Activated naive CD4-positive, alpha-beta T cell treated with anti-CD3 and anti-CD28 coated beads, Interleukin-2, amount 50 U/mL, for 24 hours (primary cell): ENCODE measurements around the gene BNIP3.

Source experiments
- H3K27ac Mint-ChIP-seq: one replicate; pipeline ENCODE4 v1.8.0; 2021; ENCODE audit warnings: mild to moderate bottlenecking, mixed read lengths
- H3K27me3 Mint-ChIP-seq: one replicate; pipeline ENCODE4 v1.8.0; 2021; ENCODE audit warnings: mixed read lengths
- H3K36me3 Mint-ChIP-seq: one replicate; pipeline ENCODE4 v1.8.0; 2021; ENCODE audit warnings: mixed read lengths
- H3K4me1 Mint-ChIP-seq: one replicate; pipeline ENCODE4 v1.8.0; 2021; ENCODE audit warnings: mixed read lengths
- H3K4me3 Mint-ChIP-seq: one replicate; pipeline ENCODE4 v1.8.0; 2021; ENCODE audit warnings: mild to moderate bottlenecking, mixed read lengths
- H3K9me3 Mint-ChIP-seq: one replicate; pipeline ENCODE4 v1.8.0; 2021; ENCODE audit warnings: mixed read lengths

BNIP3 gene

DNA sequence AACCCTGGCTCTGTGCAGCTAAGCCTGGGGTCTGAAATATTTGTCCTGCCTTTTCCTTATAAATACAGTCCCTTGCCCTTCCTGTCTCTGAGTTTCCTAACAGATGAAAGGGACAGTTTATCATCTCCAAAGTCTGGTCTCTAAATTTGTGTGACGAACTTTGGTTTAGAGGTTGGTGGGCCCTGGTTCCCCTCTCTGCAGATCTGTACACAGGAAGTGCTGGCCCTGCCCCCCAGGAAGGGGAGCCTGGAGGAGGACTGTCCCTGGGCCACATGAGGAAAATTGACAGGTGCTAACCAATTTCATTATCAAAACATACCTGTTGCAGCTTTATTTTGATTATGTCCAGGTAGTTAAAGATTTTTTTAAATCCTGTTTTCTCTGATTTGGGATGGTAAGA lies 46.5 kb downstream of the BNIP3 start:
- Mint-ChIP-seq H3K27me3 (no peaks in the 10 kb centered on the region), H3K27ac (peak overlapping the region; percentile 41), H3K4me1 (peaks cover 48% of the 10 kb centered on the region), H3K36me3 (peaks cover 7% of the 10 kb centered on the region), H3K9me3 (no peaks in the 10 kb centered on the region), H3K4me3 (no peak overlapping the region)

DNA sequence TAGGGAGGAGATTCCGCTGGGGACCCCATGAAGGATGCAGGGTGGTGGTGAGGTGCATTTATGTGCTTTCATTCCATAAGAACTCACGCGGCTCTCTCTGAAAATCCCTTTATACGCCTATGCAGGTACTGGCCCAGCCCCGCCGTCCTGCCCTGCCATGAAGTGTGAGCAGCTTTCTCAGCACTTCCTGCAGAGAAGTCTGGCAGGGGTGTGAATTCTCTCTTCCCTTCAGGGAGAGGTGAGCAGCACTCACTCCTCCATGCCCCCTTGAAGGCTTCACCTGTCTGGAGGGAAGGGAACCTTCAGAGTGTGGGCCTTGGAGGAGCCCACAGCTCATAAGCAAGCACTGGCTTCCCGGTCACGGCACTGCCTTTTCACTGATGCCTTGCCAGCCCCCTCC lies 47.0 kb downstream of the BNIP3 start:
- peak overlapping the region; percentile 41 for H3K27ac Mint-ChIP-seq
- peaks cover 5% of the 10 kb centered on the region for H3K36me3 Mint-ChIP-seq
- H3K4me1 Mint-ChIP-seq = peaks cover 52% of the 10 kb centered on the region
- H3K9me3 Mint-ChIP-seq = no peaks in the 10 kb centered on the region
- no peak overlapping the region for H3K4me3 Mint-ChIP-seq
- H3K27me3 Mint-ChIP-seq = no peaks in the 10 kb centered on the region

DNA sequence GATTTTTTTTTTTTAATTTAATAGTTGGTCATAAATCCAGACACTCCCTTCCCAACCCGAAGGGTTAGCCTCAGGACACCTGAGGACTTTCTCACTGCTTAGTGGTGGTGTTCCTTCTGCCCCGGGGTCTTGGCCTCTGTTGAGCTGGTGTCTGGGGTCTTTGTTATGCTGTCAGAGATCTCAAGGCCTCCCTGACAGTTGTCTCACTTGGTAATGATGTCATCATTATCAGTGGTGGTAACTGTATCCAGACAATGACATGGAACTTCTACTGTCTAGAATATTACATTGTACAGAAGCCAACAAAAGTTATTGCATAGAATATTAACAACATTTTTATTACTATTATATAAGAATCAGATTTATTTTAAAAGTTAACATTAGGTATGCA lies 48.0 kb downstream of the BNIP3 start:
- Mint-ChIP-seq H3K9me3 (no peaks in the 10 kb centered on the region), H3K27me3 (no peaks in the 10 kb centered on the region), H3K4me3 (no peak overlapping the region), H3K4me1 (peaks cover 63% of the 10 kb centered on the region), H3K36me3 (peaks cover 7% of the 10 kb centered on the region), H3K27ac (no peak overlapping the region)

DNA sequence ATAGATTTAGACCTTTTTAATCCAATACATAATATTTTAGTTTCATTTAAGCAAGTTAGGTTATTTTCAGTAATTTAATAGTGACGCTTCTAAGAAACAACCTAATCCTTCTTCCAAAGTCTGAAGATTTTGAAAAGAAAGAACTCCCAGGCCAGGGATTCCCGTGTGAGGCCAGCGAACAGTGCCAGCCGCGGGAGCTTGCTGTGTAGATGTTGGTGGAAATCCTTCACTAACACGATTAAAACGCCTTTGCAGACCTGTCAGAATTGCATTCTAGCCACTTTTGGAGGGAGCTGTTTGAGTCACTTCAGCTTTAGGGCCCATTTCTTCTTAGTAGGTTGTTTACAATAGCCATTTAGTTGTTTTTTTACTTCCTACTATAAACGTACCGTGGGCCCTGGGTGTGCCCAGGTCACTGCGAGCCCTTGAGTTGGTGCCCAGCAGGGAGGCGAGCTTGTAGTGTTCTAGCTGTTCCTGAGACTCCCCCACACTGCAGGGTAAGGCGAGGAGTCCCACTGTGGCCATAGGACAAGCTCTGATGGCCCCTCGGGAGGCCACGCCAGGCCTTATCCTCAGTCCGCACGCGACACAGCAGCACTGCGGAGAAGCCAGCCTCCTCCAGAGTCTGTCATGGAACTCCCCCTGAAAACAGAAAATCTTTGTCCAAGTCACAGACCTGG lies 48.6 kb downstream of the BNIP3 start:
- H3K27ac Mint-ChIP-seq = no peak overlapping the region
- no peak overlapping the region for H3K4me3 Mint-ChIP-seq
- H3K9me3 Mint-ChIP-seq = no peaks in the 10 kb centered on the region
- no peaks in the 10 kb centered on the region for H3K27me3 Mint-ChIP-seq
- peaks cover 69% of the 10 kb centered on the region for H3K4me1 Mint-ChIP-seq
- H3K36me3 Mint-ChIP-seq = peaks cover 7% of the 10 kb centered on the region

DNA sequence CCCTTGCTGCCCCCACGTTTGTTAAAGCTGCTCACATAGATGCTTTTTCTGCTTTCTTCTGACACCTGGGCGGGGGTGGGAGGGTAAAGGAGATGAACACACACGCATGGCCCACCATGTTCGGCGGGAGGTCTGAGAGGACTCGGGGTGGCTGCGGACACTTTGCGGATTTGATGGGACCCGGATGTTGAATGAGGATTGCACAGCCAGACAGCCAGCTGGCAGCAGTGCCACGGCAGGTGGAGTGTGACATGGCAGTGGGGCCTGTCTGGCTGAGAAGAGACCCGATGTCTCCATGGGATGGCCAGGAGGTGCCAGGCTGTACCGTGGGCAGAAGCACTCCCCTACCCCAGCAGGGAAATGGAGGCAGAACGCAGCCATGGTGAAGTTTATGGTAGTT lies 49.7 kb downstream of the BNIP3 start:
- Mint-ChIP-seq H3K4me1 (peaks cover 80% of the 10 kb centered on the region), H3K9me3 (no peaks in the 10 kb centered on the region), H3K27ac (no peak overlapping the region), H3K4me3 (no peak overlapping the region), H3K36me3 (peaks cover 8% of the 10 kb centered on the region), H3K27me3 (no peaks in the 10 kb centered on the region)

DNA sequence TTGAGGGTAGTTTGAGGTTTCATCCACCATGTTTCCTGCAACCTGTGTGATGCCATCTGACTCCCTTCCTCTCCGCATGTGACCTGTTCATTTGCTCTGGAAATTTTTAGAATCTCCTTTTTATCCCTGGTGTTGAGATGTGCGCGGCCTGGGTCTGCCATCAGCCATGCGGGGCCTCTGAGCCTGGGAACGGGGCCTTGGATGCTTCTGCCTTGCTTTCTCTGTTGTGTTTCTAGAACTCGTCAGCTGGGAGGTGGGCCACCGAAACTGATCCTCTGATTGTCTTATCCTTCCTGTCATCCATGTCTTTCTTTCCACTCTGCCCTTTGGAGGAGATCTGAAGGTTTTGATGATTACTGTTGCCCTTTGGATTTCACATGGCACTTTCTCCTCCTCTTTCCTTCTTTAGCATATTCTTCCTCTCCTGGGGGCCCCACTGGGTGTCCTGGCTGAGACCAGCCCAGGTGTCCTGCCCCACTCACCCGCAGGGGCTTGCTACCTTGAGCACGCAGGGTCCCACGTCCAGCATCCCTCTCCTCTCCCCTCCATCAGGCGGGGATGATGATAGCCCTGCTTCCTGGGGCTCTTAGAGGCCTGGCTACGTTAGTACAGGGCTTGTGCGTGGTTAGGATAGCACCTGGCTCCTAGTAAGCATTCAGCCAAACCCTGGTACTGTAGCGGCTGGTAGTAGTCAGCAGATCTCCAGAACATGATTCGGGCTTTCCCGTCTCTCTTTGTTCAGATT lies 51.0 kb downstream of the BNIP3 start:
- Mint-ChIP-seq H3K27ac (peak overlapping the region; percentile 91), H3K27me3 (no peaks in the 10 kb centered on the region), H3K4me3 (peak overlapping the region; percentile 31), H3K4me1 (peaks cover 93% of the 10 kb centered on the region), H3K36me3 (peaks cover 13% of the 10 kb centered on the region), H3K9me3 (no peaks in the 10 kb centered on the region)

DNA sequence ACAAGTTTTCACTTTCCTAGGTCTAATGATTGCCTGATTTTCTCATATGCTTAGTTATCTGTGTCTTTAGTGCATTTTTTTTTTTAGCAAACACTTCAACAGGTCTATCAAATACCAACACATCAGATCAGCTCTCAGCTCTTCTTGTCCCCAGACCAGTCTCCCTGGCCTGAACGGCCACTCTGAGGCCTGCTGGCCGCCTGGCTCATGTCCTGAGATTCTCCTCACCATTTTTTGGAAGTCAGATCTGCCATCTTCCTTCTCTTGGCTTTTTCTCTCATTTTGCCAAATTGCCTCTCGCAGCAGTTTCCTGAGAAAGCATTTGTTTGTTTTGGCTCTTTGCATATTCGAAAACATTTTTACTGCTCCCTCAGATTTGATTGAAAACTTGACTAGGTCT lies 51.6 kb downstream of the BNIP3 start:
- peaks cover 14% of the 10 kb centered on the region for H3K36me3 Mint-ChIP-seq
- H3K9me3 Mint-ChIP-seq = no peaks in the 10 kb centered on the region
- peaks cover 96% of the 10 kb centered on the region for H3K4me1 Mint-ChIP-seq
- H3K27me3 Mint-ChIP-seq = no peaks in the 10 kb centered on the region
- H3K27ac Mint-ChIP-seq = peak overlapping the region; percentile 96
- peak overlapping the region; percentile 79 for H3K4me3 Mint-ChIP-seq

DNA sequence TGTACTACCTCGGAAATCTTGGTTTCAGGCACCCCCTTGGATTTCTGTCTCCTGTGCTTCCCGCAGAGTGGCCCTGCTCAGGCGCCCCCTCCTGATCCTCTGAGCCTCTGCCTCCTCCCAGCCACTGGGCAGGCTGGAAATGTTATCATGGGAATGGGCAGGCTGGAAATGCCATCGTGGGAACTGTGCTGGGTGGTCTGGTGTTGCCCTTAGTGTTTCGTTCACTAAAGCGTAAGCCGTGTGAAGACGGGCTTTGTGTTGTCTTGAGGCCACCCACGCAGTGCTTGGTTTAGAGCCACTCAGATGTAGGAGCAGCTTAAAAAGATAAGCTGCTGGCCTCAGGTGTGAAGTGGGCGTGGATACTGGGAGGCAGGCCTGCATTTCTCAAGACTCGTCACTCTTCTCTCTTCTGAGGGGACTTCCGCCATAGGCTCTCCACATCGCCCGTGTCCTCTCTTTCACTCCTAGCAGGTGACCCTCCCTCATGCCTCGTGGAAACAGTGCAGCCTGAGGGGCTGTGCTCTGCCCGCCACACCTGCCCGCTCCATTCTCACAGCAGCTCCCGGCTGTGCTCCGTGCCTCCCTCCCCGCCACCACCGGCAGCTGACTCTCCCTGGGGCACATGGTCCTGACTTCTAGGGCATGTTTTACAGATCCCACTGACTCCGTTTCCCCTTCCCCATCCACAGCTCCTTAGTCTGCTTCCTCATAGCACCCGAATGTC lies 52.4 kb downstream of the BNIP3 start:
- Mint-ChIP-seq H3K27ac (peak overlapping the region; percentile 96), H3K4me1 (peaks cover 91% of the 10 kb centered on the region), H3K27me3 (no peaks in the 10 kb centered on the region), H3K36me3 (peaks cover 18% of the 10 kb centered on the region), H3K9me3 (no peaks in the 10 kb centered on the region), H3K4me3 (peak overlapping the region; percentile 79)

DNA sequence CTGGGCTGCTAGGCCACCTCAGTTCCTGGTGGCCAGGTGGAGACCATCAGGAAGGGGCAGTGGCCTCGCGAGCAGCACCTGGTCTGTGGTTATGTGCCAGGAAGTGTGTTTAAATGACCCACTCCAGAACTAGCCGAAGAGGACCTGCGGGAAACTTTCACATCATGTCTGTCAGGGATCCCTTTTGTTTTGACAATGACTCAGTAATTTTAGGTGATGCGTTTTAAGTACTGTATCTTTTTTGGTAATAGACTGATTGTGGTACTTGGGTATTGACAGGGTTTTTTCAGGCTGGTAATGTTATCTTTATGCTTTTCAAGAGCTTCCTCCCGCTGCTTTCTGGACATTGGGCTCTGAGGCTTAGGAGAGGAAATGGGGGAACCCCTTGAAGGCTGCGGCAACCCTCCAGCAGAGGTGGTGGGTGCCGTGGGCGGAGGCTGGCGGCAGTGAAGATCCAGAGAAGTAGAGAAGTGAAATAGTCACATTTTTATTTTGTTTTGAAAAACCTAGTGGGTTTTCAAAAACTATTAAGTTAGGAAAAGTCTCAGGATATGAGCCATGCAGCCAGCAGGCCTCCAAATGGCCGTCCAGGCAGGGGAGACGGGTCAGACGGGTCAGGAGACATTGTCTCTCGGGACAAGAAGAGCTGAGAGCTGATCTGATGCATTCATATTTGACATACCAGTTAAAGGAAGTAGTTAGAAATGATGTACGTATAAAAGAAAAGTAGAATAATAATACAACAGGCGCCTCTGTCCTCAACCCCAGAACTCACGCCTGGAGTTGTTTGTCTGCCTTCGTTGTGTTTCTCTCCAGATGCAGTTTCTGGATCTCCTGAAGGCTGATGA lies 53.3 kb downstream of the BNIP3 start:
- Mint-ChIP-seq H3K27me3 (no peaks in the 10 kb centered on the region), H3K9me3 (no peaks in the 10 kb centered on the region), H3K27ac (peak overlapping the region; percentile 96), H3K36me3 (peaks cover 18% of the 10 kb centered on the region), H3K4me3 (peak overlapping the region; percentile 79), H3K4me1 (peaks cover 87% of the 10 kb centered on the region)

DNA sequence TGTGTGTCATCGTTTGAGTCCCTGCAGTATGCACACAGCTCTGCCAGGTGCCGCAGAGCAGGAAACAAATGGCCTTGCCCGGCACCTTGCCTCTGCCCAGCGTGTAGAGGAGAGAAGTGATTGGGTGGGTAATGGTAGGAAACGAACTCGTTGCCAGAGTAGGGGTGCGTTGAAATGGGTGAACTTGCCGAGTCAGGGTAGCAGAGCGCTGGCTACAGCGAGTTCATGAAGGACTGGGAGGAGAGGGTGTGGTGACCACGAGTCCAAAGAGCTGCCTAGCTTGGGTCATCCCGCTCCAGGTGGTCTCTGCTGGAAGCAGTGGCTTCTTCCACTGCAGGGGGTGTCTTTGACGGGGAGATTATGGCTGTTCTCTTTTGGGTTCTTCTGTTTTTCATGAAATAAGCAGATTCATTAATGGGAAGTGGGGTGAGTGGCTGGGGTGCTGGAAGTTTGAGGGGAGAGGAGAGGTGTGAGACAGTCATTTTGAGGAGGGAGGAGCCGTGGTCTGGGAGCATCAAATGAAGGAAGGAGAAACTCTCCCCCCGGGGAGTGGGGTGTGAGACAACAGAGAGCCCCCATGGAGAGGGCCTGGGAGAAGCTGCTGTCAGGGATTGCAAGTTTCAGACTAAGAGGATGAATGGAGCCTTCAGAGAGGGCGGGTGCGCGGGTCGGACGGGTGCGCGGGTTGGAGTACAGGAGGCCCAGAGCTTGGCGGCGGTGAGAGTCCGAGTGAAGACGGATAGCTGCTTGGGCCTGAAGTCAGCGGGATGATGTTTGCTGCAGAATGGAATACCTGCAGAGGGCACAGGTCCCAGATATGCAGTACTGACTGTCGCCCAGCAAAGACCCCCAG lies 54.8 kb downstream of the BNIP3 start:
- Mint-ChIP-seq H3K4me3 (peak overlapping the region; percentile 53), H3K9me3 (no peaks in the 10 kb centered on the region), H3K36me3 (peaks cover 23% of the 10 kb centered on the region), H3K27ac (peak overlapping the region; percentile 41), H3K27me3 (no peaks in the 10 kb centered on the region), H3K4me1 (peaks cover 86% of the 10 kb centered on the region)

DNA sequence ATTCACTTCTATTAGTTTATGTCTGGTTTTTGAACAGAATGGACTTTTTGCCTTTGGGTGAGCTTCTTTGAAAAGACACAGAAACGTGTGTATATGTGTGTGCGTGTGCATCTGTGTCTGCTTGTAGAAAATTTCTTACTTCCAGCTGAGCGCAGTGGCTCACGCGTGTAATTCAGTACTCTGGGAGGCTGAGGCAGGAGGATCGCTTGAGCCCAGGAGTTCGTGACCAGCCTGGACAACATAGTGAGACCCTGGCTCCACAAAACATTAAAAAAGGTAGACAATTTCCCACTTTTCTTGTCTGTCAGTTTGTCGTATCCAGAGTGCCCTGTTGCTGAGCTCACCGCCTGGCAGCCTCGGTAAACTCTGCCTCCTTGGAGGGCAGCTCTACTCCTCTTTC lies 55.5 kb downstream of the BNIP3 start:
- Mint-ChIP-seq H3K27me3 (no peaks in the 10 kb centered on the region), H3K4me1 (peaks cover 87% of the 10 kb centered on the region), H3K9me3 (no peaks in the 10 kb centered on the region), H3K4me3 (no peak overlapping the region), H3K27ac (peak overlapping the region; percentile 12), H3K36me3 (peaks cover 26% of the 10 kb centered on the region)

DNA sequence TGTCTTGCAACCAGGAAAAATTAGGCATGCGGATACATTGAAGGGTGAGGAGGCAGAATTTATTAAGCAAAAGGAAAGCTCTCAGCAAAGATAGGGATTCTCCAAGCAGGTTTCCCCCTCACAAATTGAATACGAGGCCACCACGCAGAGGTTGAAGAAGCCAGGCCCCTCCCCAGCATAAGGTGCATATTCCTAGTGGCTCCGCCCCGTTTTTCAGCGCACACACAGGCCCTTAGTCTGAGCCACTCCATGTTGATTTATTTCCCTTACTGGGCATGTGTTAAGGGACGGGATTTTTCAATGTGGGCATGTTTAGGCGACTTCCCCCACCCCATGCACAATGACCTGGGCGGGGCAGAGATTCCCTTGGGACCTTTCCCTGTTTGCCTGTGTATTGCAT lies 56.0 kb downstream of the BNIP3 start:
- Mint-ChIP-seq H3K9me3 (no peaks in the 10 kb centered on the region), H3K27me3 (no peaks in the 10 kb centered on the region), H3K27ac (peak overlapping the region; percentile 12), H3K4me3 (no peak overlapping the region), H3K4me1 (peaks cover 87% of the 10 kb centered on the region), H3K36me3 (peaks cover 31% of the 10 kb centered on the region)

DNA sequence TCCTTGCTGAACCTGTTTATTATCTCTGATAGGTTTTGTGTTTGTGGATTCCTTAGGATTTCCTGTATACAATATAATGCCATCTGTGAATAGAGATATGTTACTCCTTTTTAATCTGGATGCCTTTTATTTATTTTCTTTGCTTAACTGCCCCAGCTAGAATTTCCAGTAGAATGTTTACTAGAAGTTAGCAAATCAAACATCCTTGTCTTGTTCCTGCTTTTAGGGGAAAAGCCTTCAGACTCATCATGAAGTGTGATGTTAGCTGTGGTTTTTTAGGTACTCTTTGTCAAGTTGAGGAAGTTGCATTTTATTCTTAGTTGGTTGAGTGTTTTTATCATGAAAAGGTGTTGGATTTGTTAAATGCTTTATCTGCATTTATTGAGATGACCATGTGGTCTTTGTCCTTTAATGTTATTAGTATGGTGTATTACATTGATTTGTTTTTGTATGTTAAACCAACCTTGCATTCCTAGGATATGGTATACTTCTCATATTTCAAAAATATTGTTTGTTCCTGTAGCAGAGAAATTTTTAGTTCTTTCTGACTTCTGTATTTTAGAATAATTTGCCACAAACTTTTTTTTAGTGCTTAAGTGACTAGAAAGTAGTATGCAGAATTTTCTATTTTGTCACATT lies 56.6 kb downstream of the BNIP3 start:
- Mint-ChIP-seq H3K9me3 (no peaks in the 10 kb centered on the region), H3K4me1 (peaks cover 87% of the 10 kb centered on the region), H3K36me3 (peaks cover 34% of the 10 kb centered on the region), H3K27me3 (no peaks in the 10 kb centered on the region), H3K4me3 (no peak overlapping the region), H3K27ac (peak overlapping the region; percentile 35)

DNA sequence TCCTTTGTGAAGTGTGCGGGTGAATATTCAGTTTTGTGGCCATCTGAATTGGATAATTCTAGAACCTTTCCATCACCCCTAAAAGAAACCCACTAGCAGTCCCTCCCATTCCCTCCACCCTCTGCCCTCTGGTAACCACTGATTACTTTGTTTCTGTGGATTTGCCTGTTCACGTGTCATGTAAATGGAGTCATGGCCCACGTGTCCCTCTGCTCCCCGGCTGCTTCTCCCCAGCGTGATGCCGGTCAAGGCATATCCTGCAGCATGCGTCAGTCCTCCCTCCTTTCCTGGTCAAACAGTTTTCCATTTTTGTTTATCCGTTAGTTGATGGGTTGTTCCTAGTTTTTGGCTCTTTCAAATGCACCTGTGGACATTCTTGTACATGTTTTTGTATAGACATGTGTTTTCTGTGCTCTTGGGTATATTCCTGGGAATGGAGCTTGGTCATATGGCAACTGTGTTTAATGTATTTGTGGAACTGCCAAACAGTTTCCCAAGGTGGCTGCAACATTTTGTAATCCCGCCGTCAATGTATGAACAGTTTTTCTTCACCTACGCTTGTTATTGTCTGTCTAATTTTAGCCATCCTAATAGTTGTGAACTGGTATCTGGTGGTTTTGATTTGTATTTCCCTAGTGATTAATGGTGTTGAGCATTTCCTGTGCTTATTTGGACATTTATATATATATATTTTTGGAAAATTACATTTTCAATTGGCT lies 58.5 kb downstream of the BNIP3 start:
- peak overlapping the region; percentile 83 for H3K27ac Mint-ChIP-seq
- H3K27me3 Mint-ChIP-seq = no peaks in the 10 kb centered on the region
- no peaks in the 10 kb centered on the region for H3K9me3 Mint-ChIP-seq
- H3K4me1 Mint-ChIP-seq = peaks cover 87% of the 10 kb centered on the region
- H3K4me3 Mint-ChIP-seq = peak overlapping the region; percentile 24
- H3K36me3 Mint-ChIP-seq = peaks cover 38% of the 10 kb centered on the region
